ENCODE data around the gene IL9.

DNA sequence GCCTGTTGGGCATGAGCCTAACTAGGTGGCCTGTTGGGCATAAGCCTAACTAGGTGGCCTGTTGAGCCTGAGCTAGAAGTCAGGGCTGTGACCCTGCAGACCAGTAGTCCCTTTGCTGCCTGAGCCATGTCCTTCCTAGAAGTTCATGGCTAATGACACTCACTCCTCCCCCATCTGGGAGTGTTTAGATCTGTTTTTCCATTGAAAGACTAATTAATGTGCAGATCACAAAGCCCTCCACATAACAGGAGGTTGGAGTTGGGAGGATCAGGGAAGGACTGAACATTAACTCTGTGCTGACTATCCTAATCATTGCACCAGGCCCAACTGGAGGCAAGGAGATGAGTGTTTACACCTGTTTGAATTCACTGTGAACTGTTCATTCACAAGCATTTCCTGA, 33.6 kb downstream of the IL9 start:
- TF ChIP-seq, protein P1, sequence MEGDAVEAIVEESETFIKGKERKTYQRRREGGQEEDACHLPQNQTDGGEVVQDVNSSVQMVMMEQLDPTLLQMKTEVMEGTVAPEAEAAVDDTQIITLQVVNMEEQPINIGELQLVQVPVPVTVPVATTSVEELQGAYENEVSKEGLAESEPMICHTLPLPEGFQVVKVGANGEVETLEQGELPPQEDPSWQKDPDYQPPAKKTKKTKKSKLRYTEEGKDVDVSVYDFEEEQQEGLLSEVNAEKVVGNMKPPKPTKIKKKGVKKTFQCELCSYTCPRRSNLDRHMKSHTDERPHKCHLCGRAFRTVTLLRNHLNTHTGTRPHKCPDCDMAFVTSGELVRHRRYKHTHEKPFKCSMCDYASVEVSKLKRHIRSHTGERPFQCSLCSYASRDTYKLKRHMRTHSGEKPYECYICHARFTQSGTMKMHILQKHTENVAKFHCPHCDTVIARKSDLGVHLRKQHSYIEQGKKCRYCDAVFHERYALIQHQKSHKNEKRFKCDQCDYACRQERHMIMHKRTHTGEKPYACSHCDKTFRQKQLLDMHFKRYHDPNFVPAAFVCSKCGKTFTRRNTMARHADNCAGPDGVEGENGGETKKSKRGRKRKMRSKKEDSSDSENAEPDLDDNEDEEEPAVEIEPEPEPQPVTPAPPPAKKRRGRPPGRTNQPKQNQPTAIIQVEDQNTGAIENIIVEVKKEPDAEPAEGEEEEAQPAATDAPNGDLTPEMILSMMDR (conservative IDR thresholded peaks at IDR 0.05) = no peak
- no peak for TF ChIP-seq EZH2 (IDR thresholded peaks at IDR 0.05; ENCODE audit: low read depth)
